HG03342 (cell line): Measurements from ENCODE around the gene ABHD16A.
"Not testable (repeated sequence)": the region's sequence is repeated elsewhere in the genome, so short reads cannot be mapped to it uniquely, and the experiment has no call there.

Experiments
- ATAC-seq: cut with Tn5 transposase; IDR thresholded peaks from one replicate; pipeline ENCODE4 v1.9.1; 2021; ENCODE audit warnings: mild to moderate bottlenecking, moderate library complexity; ENCODE audit not compliant: unreplicated experiment

Gene ABHD16A

GRCh38 chr6:31715022-31715958 is 12.2 kb upstream of the ABHD16A start, which contains the start of gene LY6G6D:
Gene LY6G6D (plus strand): TSS chr6:31715348. CDS start chr6:31715356, 8 bp downstream.
- ATAC-seq, result no peak

DNA sequence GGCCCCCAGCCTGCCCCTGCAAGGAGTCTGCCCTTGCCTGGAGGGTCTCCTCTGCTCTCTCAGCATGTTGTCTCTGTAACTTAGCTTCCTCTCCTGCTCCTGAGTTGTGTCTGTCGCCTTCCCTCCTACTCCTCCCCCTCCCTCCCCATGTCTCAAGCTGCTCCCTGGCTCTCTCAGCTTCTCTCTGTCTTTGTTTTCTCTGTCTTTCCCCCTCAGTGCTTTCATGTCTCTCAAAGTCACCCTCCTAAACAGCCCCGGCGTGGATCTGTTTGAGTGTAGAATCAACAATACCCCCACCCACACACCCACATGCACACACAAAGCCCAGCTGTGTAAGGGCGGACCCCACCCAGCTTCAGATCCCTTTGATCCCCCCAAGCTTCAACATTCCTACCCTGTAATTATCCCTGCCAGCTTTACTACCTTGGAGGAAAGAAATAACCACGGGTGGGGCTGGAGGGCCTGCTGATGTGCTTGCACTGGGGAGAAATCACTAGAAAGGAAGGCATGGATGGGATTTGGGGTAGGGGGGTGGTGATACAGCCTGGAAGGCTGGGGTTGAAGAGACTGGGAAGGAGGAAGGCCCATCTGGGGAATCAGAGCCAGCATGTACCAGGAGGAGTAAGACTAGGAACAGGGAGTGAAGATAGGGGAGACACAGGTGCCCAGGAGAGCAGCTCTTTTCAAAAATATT is 11.0 kb upstream of the ABHD16A start:
- no peak for ATAC-seq

DNA sequence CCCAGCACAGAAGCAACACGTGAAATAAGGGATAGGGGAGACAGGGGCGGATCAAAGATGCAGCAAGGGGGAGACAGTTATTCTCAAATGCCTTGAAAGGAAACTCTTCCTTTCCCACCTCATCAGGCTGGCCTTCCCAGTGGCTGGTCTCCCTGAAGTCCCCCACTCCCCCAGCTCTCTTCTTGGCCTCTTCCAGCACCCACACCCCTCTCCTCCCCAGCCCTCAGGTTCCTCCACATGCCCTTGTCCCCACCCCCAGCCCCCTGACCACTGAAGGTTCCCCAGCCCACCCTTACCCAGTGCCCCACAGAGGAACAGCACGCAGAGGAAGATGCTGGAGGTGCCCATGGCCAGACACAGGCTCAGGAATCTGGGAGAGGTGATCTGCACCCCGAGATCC is 10.3 kb upstream of the ABHD16A start:
- no peak for ATAC-seq

- no peak for ATAC-seq
These were observed 9.2 kb upstream of the ABHD16A start for GRCh38 chr6:31712296-31712695.

DNA sequence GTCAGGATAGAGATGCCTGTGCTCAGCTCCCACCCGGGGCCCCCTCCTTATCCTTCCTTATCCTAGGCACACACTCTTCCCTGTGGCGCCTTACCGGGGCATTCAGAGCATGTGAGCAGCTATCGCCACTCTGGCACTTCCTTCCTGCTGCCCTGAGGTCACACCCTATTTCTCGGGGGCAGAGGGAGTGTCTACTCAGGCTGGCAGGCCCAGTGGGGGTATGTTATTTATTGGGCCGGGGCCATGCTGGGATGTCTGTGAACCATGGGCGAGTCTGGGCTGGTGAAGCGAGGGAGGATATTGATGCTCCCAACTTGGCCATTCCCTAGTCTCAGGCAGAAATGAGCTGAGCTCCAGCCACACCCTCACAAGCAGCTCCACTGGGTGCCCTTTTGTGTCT is 8.1 kb upstream of the ABHD16A start:
- ATAC-seq, result no peak

GRCh38 chr6:31710523-31711219 is 7.5 kb upstream of the ABHD16A start:
- ATAC-seq, result no peak

DNA sequence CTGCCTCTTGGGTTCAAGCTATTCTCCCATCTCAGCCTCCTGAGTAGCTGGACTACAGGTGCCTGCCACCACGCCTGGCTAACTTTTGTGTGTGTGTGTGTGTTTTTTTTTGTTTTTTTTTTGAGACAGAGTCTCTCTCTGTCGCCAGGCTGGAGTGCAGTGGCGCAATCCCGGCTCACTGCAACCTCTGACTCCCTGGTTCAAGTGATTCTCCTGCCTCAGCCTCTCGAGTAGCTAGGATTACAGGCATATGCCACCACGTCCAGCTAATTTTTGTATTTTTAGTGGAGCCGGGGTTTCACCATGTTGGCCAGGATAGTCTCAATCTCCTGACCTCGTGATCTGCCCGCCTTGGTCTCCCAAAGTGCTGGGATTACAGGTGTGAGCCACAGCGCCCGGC is 6.0 kb upstream of the ABHD16A start:
- ATAC-seq, result not testable (repeated sequence)

- ATAC-seq, result no peak
These were observed 5.1 kb upstream of the ABHD16A start for GRCh38 chr6:31708224-31708623.

DNA sequence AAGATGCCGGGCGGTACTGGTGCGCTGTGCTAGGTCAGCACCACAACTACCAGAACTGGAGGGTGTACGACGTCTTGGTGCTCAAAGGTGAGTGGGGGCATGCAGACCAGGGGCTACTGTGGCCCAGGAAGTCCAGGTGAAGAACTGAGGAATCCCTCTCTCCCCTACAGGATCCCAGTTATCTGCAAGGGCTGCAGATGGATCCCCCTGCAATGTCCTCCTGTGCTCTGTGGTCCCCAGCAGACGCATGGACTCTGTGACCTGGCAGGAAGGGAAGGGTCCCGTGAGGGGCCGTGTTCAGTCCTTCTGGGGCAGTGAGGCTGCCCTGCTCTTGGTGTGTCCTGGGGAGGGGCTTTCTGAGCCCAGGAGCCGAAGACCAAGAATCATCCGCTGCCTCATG is 4.6 kb upstream of the ABHD16A start:
- ATAC-seq, result no peak

DNA sequence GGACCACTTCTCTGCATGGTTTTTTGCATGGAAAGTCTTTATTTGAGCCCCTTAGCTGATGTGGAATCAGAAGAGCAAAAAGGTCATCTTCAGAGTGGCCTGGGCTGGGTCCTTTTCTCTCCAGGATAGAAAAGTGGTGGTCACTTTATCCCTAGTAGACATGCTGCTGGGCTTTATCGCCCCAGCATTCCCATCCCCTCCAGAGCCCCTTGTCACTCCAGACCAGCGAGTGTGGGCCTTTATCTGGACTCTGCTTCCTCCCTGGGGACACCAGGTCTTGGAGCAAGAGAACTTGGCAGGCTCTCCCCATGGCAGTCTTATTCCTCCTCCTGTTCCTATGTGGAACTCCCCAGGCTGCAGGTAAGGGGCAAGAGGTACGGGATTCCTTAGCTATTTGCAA is 3.5 kb upstream of the ABHD16A start, which contains the start of gene LY6G6F:
Gene LY6G6F (plus strand): TSS at position 268 of the 400 bp plus-strand sequence. CDS start 41 bp downstream, at position 309.
- ATAC-seq, result no peak

DNA sequence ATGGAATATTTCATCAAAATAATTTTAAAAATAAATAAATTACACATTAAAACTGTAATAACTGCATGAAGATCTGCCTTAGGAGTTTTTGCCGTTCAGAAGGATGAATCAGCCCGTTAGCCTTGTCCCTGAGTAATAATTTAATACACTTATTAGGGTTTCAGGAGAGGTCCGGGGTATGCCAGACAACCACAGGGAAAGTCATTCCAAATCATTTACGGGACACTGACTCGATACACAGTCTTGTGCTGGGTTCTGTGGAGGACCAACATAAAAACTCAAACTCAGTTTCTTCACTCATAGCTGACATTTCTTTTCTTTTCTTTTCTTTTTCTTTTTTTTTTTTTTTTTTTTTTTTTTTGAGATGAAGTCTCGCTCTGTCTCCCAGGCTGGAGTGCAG is 2.8 kb upstream of the ABHD16A start:
- no peak for ATAC-seq

GRCh38 chr6:31702405-31702818 is 712 bp downstream of the ABHD16A start:
- no peak for ATAC-seq

DNA sequence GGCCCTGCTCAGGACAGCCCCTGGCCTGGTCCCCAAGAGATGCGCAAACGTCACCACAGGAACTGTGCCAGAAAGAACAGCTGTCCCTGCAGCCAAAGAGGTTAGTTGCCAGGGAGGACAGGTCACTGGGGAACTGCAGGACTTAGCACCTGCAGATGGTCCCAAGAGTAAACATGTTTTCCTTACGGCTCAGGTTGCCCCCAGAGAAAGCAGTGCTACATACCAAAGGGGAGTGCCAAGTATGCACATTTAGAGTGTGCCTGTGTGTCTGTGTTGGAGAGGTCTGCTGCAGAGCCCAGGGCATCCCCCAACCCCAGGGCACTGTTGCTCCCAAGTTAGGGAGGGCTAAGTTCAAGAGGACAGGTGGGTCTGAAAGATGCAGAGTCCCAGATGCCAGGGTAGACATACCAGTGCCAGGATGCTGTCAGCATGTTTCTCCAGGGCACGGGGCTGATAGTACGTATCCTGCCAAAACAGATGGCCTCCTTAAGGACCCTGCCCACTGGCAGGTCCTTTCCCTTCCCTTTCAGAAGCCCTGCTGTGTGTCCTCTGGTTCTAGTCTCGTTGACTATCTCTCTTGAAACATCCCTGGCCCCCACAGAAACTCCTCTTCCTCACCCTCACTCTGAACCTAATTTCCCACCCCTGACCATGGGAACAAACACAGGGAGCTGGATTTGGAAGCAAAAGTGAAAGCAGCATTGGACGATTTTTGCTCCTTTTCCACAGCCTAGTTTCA is 1.3 kb downstream of the ABHD16A start:
- ATAC-seq, result no peak

- no peak for ATAC-seq
These were observed 2.3 kb downstream of the ABHD16A start for GRCh38 chr6:31700740-31701401.

GRCh38 chr6:31697555-31697954 is 5.6 kb downstream of the ABHD16A start:
- ATAC-seq, result no peak

DNA sequence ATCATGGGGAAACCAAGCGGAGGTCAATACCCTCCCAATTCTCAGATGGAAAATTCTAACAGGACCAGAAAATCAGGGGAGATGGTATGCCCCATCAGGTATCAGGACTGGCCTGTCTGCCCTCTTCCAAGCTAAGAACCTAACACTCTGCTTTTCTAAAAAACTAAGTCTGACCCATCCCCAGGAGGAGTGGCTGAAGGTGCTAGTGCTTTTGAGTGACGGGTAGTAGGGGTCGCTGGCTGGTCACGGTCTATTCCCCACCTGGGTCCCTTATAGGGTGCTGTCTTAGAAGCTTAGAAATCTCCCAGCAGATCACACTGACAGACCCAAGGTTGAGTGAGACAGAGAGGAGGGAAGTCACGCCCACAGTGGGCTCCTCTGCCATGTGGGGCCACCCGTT is 9.6 kb downstream of the ABHD16A start:
- no peak for ATAC-seq

DNA sequence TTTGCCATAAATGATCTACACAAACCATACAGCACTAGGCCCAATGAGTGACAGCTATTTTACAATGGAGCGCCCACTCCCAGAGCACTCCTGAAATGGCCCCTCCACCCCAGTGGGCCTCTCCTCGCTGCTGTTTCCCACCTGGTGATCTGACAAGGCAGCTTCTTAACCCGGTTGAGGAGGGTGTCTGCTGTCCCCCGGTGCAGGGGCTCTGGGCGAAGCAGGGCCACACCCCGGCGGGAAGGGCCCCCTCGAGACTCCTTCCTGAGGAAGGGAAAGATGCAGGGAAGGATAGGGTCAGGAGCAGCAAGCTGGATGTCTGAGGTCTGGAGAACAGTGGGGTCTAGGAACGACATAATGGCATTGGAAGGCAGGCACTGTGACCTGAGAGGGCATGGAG is 10.2 kb downstream of the ABHD16A start:
- no peak for ATAC-seq

DNA sequence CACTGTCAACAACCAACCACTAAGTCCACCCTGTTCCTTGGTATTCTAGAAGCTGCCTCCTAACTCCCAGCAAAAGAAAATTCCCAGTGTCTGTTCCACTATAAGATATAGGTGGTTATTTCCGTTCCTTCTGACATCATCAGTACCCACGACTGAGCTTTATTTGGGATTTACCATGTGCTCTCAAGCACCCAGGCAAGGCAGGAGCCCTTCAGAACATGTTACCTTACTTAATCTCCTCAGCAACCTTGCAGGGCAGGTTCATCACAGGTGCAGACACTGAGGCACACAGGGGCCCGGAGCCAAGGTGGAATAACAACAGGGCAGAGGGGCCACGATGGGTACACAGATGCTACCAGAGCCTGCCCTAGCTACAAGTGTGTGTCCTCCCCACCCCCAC is 10.8 kb downstream of the ABHD16A start:
- no peak for ATAC-seq

DNA sequence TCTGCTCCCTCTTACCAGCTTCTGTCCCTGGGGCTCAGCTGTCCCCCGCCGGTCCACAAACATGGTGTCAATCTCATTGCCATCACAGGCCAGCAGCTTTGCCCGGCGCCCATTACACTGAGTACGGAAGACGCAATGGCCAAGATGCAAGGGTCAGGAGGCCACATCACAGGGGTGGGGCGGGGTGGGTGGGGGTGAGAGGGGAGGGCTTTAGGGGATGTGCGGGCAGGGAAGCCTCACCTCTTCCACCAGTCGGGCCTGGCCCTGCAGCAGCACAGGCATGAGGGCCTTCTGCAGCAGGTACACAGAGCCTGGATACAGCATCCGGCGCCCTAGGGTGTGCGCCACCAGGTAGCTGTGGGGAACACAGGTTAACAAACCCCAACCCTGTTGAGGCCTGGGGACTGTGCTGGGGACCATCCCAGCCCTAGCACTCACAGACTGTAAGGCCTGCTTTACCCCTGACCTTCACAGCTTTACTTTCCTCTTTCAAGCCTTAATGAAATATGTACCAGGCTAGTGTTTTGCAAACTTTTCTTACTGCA is 11.5 kb downstream of the ABHD16A start:
- ATAC-seq, result no peak

DNA sequence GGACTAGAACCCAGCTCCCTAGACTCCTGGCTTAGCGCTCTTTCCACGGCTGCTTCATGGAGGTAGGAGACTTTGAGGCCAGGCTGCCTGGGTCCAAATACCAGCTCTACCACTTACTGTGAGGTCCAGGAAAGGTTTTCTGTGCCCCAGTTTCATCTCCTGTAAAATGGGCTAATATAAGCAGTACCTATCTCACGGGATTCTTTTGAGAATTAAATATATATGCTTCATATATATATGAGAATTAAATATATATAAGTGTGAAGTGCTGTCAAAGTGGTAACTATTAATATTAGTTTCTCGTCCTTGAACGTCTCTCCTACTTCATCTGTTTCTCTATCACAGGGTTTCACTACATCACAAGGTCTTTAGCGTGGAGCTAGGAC is 12.1 kb downstream of the ABHD16A start:
- no peak for ATAC-seq
